ENCODE measurements around the gene GALNT2.

The GALNT2 gene

GRCh38 chr1:230129341-230129740, 62.3 kb downstream of the GALNT2 start:
- DNase-seq (ENCODE audit: insufficient read length, low spot score) (no peak), FAIRE-seq (no peak)
- no peak for TF ChIP-seq SPI1 (IDR thresholded peaks at IDR 0.05; ENCODE audit: low read depth, low read length)
- no peak for TF ChIP-seq POLR2AphosphoS5 (IDR thresholded peaks at IDR 0.05; ENCODE audit: low read depth, low read length)
- TF ChIP-seq POLR2A (IDR thresholded peaks at IDR 0.05; ENCODE audit: low read depth, low read length): no peak
- no peak for TF ChIP-seq POU2F2 (IDR thresholded peaks at IDR 0.05; ENCODE audit: low read depth, low read length)
- TF ChIP-seq TAF1 (IDR thresholded peaks at IDR 0.05; ENCODE audit: low read depth, low read length): no peak
- TF ChIP-seq PAX5 (IDR thresholded peaks at IDR 0.05; ENCODE audit: insufficient read depth, low read length, severe bottlenecking): no peak

GRCh38 chr1:230130172-230130944, 63.3 kb downstream of the GALNT2 start:
- DNase-seq (ENCODE audit: insufficient read length, low spot score) (no peak), FAIRE-seq (no peak)
- TF ChIP-seq PAX5 (IDR thresholded peaks at IDR 0.05; ENCODE audit: insufficient read depth, low read length, severe bottlenecking) (no peak), POLR2A (IDR thresholded peaks at IDR 0.05; ENCODE audit: low read depth, low read length) (no peak), POLR2AphosphoS5 (IDR thresholded peaks at IDR 0.05; ENCODE audit: low read depth, low read length) (no peak), POU2F2 (IDR thresholded peaks at IDR 0.05; ENCODE audit: low read depth, low read length) (no peak), TAF1 (IDR thresholded peaks at IDR 0.05; ENCODE audit: low read depth, low read length) (no peak), SPI1 (IDR thresholded peaks at IDR 0.05; ENCODE audit: low read depth, low read length) (no peak)

- DNase-seq (ENCODE audit: insufficient read length, low spot score): no peak
- no peak for TF ChIP-seq PAX5 (IDR thresholded peaks at IDR 0.05; ENCODE audit: insufficient read depth, low read length, severe bottlenecking)
- FAIRE-seq: no peak
Measured at GRCh38 chr1:230131457-230131856, 64.4 kb downstream of the GALNT2 start.

DNA sequence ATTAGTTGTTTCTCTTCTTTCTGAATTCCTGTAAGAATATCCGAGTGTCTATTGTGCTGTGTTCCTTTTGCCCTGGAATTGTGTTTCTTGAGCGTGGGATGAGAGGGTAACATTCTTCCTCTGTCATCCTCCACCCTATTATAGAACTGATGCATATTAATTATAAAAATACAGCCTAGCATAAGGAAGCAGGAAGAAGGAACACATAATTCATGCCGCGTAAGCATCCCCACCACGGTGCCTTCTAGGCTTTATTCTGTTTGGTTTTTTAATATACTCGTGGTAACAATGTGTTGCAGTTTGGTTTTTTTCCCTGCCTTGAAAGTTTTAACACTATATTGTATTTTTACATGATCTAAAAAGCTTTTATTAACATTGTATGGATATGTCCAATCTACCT, 65.7 kb downstream of the GALNT2 start:
- TF ChIP-seq TAF1 (IDR thresholded peaks at IDR 0.05; ENCODE audit: low read depth, low read length) (no peak), POLR2A (IDR thresholded peaks at IDR 0.05; ENCODE audit: low read depth, low read length) (no peak), PAX5 (IDR thresholded peaks at IDR 0.05; ENCODE audit: insufficient read depth, low read length, severe bottlenecking) (no peak), POLR2AphosphoS5 (IDR thresholded peaks at IDR 0.05; ENCODE audit: low read depth, low read length) (no peak), SPI1 (IDR thresholded peaks at IDR 0.05; ENCODE audit: low read depth, low read length) (no peak), POU2F2 (IDR thresholded peaks at IDR 0.05; ENCODE audit: low read depth, low read length) (no peak)
- DNase-seq (ENCODE audit: insufficient read length, low spot score) (no peak), FAIRE-seq (no peak)

GRCh38 chr1:230135726-230136125, 68.7 kb downstream of the GALNT2 start:
- FAIRE-seq: no peak
- no peak for TF ChIP-seq POLR2A (IDR thresholded peaks at IDR 0.05; ENCODE audit: low read depth, low read length)
- TF ChIP-seq PAX5 (IDR thresholded peaks at IDR 0.05; ENCODE audit: insufficient read depth, low read length, severe bottlenecking): no peak
- no peak for TF ChIP-seq TAF1 (IDR thresholded peaks at IDR 0.05; ENCODE audit: low read depth, low read length)
- TF ChIP-seq POLR2AphosphoS5 (IDR thresholded peaks at IDR 0.05; ENCODE audit: low read depth, low read length): no peak
- TF ChIP-seq SPI1 (IDR thresholded peaks at IDR 0.05; ENCODE audit: low read depth, low read length): no peak
- no peak for TF ChIP-seq POU2F2 (IDR thresholded peaks at IDR 0.05; ENCODE audit: low read depth, low read length)
- DNase-seq (ENCODE audit: insufficient read length, low spot score): no peak

DNA sequence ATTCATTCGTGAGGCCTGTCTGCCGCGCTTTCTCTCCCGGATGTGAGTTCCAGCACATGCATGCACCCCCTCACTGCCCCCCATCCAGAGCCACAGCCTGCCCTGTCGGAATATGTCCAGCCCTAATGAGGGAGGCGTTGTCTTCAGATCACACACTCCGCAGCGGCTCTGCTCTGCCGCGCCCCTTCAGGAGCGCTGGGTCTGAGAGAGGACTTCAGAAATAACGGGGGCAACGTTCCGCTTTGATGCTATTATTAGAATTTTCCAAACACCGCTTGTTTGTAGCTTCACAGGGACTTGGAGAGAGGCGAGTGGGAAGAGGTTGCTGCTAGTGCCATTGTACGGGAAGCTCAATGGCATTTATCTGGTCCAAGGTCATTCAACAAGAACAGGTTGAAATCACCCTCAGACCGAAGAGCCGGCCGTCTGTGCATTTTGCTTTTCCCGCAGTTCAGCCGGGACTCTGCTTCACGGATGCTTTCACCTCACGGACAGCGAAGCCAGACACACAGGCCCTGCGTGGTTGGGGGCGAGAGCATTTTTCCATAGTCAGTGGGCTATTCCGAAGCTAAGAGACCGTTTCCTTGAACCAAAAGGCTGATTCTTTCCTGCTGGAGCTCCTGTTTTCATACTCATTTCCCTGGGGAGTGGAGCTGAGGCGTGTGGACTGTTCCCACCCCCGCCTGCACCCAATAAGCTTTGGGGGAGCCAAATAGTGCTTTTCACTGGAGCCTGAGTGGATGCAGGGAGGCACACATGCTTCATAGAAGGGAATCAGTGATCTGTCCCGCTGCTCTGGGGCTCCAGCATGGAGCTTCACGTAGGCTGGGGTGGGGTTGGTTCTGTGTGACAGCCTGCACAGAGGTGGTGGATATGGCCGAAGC, 69.7 kb downstream of the GALNT2 start:
- no peak for DNase-seq (ENCODE audit: insufficient read length, low spot score)
- FAIRE-seq: no peak
- TF ChIP-seq TAF1 (IDR thresholded peaks at IDR 0.05; ENCODE audit: low read depth, low read length): no peak
- no peak for TF ChIP-seq SPI1 (IDR thresholded peaks at IDR 0.05; ENCODE audit: low read depth, low read length)
- TF ChIP-seq POU2F2 (IDR thresholded peaks at IDR 0.05; ENCODE audit: low read depth, low read length): no peak
- no peak for TF ChIP-seq POLR2A (IDR thresholded peaks at IDR 0.05; ENCODE audit: low read depth, low read length)
- no peak for TF ChIP-seq POLR2AphosphoS5 (IDR thresholded peaks at IDR 0.05; ENCODE audit: low read depth, low read length)
- TF ChIP-seq PAX5 (IDR thresholded peaks at IDR 0.05; ENCODE audit: insufficient read depth, low read length, severe bottlenecking): no peak

DNA sequence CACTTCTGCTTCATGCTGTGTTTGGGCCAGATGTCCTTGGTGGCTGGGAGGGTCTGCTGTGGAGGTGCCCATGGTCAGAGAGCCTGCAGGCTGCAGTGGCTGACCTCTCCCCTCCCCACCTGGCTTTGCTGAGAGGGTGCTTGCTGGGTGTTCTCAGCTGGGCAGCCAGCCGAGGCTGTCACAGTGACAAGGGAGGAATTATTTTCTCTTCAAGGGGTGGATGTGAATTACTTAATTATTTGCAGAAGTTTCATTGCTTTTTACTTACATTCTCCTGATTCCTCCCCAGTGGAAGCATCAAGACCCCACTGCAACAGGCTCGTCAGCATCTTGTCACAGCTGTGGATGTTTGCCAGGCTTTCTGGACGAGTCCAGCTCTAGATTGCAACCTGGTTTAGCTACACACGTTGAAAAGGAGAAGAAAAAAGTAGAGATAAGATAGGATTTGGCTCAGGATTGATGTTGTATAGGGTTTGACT, 70.3 kb downstream of the GALNT2 start:
- TF ChIP-seq POU2F2 (IDR thresholded peaks at IDR 0.05; ENCODE audit: low read depth, low read length) (no peak), TAF1 (IDR thresholded peaks at IDR 0.05; ENCODE audit: low read depth, low read length) (no peak), SPI1 (IDR thresholded peaks at IDR 0.05; ENCODE audit: low read depth, low read length) (no peak), POLR2A (IDR thresholded peaks at IDR 0.05; ENCODE audit: low read depth, low read length) (no peak), PAX5 (IDR thresholded peaks at IDR 0.05; ENCODE audit: insufficient read depth, low read length, severe bottlenecking) (no peak), POLR2AphosphoS5 (IDR thresholded peaks at IDR 0.05; ENCODE audit: low read depth, low read length) (no peak)
- FAIRE-seq (no peak), DNase-seq (ENCODE audit: insufficient read length, low spot score) (no peak)

- no peak for FAIRE-seq
- TF ChIP-seq POLR2A (IDR thresholded peaks at IDR 0.05; ENCODE audit: low read depth, low read length) (no peak), POLR2AphosphoS5 (IDR thresholded peaks at IDR 0.05; ENCODE audit: low read depth, low read length) (no peak), POU2F2 (IDR thresholded peaks at IDR 0.05; ENCODE audit: low read depth, low read length) (no peak), TAF1 (IDR thresholded peaks at IDR 0.05; ENCODE audit: low read depth, low read length) (no peak)
- DNase-seq (ENCODE audit: insufficient read length, low spot score): no peak
Measured at GRCh38 chr1:230138561-230139239, 71.7 kb downstream of the GALNT2 start.

- DNase-seq (ENCODE audit: insufficient read length, low spot score): no peak
- no peak for TF ChIP-seq POU2F2 (IDR thresholded peaks at IDR 0.05; ENCODE audit: low read depth, low read length)
- TF ChIP-seq POLR2AphosphoS5 (IDR thresholded peaks at IDR 0.05; ENCODE audit: low read depth, low read length): no peak
- TF ChIP-seq PAX5 (IDR thresholded peaks at IDR 0.05; ENCODE audit: insufficient read depth, low read length, severe bottlenecking): no peak
- no peak for FAIRE-seq
Measured at GRCh38 chr1:230139315-230139714, 72.3 kb downstream of the GALNT2 start.
